Panc1 (cell line): Measurements from ENCODE around the gene EML5.

Experiments
- CTCF ChIP-seq: fragments of 450-650 bp; IDR thresholded peaks from 2 replicates; pipeline ENCODE4 v1.5.1; 2017; ENCODE audit warnings: mild to moderate bottlenecking
- POLR2AphosphoS5 ChIP-seq: IDR thresholded peaks from 2 replicates; pipeline ENCODE4 v1.6.1; 2012; ENCODE audit warnings: mild to moderate bottlenecking, low read depth, low read length, moderate library complexity

GRCh38 chr14:88829188-88829587 is 36.4 kb upstream of the EML5 start:
- TF ChIP-seq CTCF (no peak), POLR2AphosphoS5 (no peak)
